HepG2 (cell line): ENCODE results near the gene TMEM121.
A peak's percentile ranks its signal among the peaks of the same experiment; 100 is the strongest.

Source experiments
- BRCA1 ChIP-seq: sonication (generic); formaldehyde crosslinking; IDR thresholded peaks from 2 replicates; pipeline ENCODE4 v1.4.0; 2020; ENCODE audit warnings: missing genetic modification reagents
- CTCF ChIP-seq: sonication (generic); formaldehyde crosslinking; IDR thresholded peaks from 2 replicates; pipeline ENCODE4 v1.5.0; 2020; ENCODE audit warnings: mild to moderate bottlenecking, missing genetic modification reagents, moderate library complexity
- ESRRA ChIP-seq: sonication (generic); formaldehyde crosslinking; IDR thresholded peaks from 2 replicates; pipeline ENCODE4 v1.5.1; 2020; ENCODE audit warnings: mild to moderate bottlenecking, low read depth, missing genetic modification reagents
- HMGXB4 ChIP-seq, 2 experiments: sonication (generic) in 1 of 2; formaldehyde crosslinking in 1 of 2; IDR thresholded peaks; 2 replicates each; pipeline versions ENCODE4 v1.4.0 to v1.6.1; 2018 to 2020; ENCODE audit warnings: missing genetic modification reagents in 2 of 2, borderline replicate concordance in 1 of 2, low read depth in 1 of 2, mild to moderate bottlenecking in 1 of 2, missing biosample characterization in 1 of 2
- HOXD1 ChIP-seq: sonication (generic); formaldehyde crosslinking; IDR thresholded peaks from 2 replicates; pipeline ENCODE4 v1.5.0; 2020; ENCODE audit warnings: missing genetic modification reagents
- MAZ ChIP-seq, 2 experiments: sonication (generic) in 1 of 2; formaldehyde crosslinking in 1 of 2; IDR thresholded peaks; 2 replicates each; pipeline versions ENCODE4 v1.5.0 to v1.6.1; 2012 to 2020; ENCODE audit warnings: low read depth in 2 of 2, mild to moderate bottlenecking in 2 of 2, borderline replicate concordance in 1 of 2, improper control_type of control experiment in 1 of 2, low read length in 1 of 2, missing genetic modification reagents in 1 of 2, moderate library complexity in 1 of 2
- MLX ChIP-seq: IDR thresholded peaks from 2 replicates; pipeline ENCODE4 v1.6.1; 2016
- REST ChIP-seq, 2 experiments: IDR thresholded peaks; 2 replicates each; pipeline ENCODE4 v1.6.1; 2011 to 2012; ENCODE audit warnings: low read length in 2 of 2, borderline replicate concordance in 1 of 2, low read depth in 1 of 2, mild to moderate bottlenecking in 1 of 2, moderate library complexity in 1 of 2
- TBP ChIP-seq: sonication (generic); formaldehyde crosslinking; IDR thresholded peaks from 2 replicates; pipeline ENCODE4 v1.5.0; 2020; ENCODE audit warnings: missing genetic modification reagents
- ZNF263 ChIP-seq: sonication (generic); formaldehyde crosslinking; IDR thresholded peaks from 2 replicates; pipeline ENCODE4 v1.4.0; 2020; ENCODE audit warnings: missing genetic modification reagents
- ZNF280D ChIP-seq: sonication (generic); formaldehyde crosslinking; IDR thresholded peaks from 2 replicates; pipeline ENCODE4 v1.5.1; 2020; ENCODE audit warnings: mild to moderate bottlenecking, missing genetic modification reagents
- ZNF569 ChIP-seq: sonication (generic); formaldehyde crosslinking; IDR thresholded peaks from 2 replicates; pipeline ENCODE4 v1.5.0; 2020; ENCODE audit warnings: mild to moderate bottlenecking, missing genetic modification reagents, moderate library complexity, borderline replicate concordance

GRCh38 chr14:105486163-105486973, 40.0 kb upstream of the TMEM121 start, which contains the start of gene CRIP1:
- no peak for TF ChIP-seq ZNF569 (CRISPR knock-in tag)
- no peak for TF ChIP-seq MLX
- TF ChIP-seq REST (IDR thresholded peaks at IDR 0.05; ENCODE audit: borderline replicate concordance in 1 of 2, low read depth in 1 of 2, low read length in 2 of 2) = no peak
- no peak for TF ChIP-seq CTCF (CRISPR knock-in tag)
- TF ChIP-seq BRCA1 = no peak
- TF ChIP-seq HMGXB4 (CRISPR knock-in tag; IDR thresholded peaks at IDR 0.05; ENCODE audit: borderline replicate concordance in 1 of 2, low read depth in 1 of 2) = peak in 1 of 2 experiments; percentile 6; a peak in 1 of 4 replicates
- TF ChIP-seq MAZ (IDR thresholded peaks at IDR 0.05; ENCODE audit: borderline replicate concordance, low read depth, low read length) = no peak
- TF ChIP-seq MAZ (CRISPR knock-in tag; IDR thresholded peaks at IDR 0.05; ENCODE audit: low read depth) = 0 out of 2 replicates have a peak, but pooled peaks have one; percentile 0
- no peak for TF ChIP-seq ZNF263 (CRISPR knock-in tag)
- no peak for TF ChIP-seq ZNF280D
- TF ChIP-seq ESRRA (CRISPR knock-in tag) = no peak
- no peak for TF ChIP-seq TBP (CRISPR knock-in tag)
- TF ChIP-seq HOXD1 = no peak
